GM18508 (cell line): ENCODE results near the gene ACTL6B.
"Not testable (repeated sequence)": the region's sequence is repeated elsewhere in the genome, so short reads cannot be mapped to it uniquely, and the experiment has no call there.

ENCODE experiments used
- ATAC-seq: cut with Tn5 transposase; IDR thresholded peaks from one replicate; pipeline ENCODE4 v1.9.1; 2021; ENCODE audit warnings: moderate number of reproducible peaks; ENCODE audit not compliant: insufficient read depth, unreplicated experiment

Gene ACTL6B

GRCh38 chr7:100655908-100656674, at the start of gene ACTL6B:
Gene ACTL6B (minus strand): TSS chr7:100656448. CDS start chr7:100656354, 94 bp downstream.
- no peak for ATAC-seq

GRCh38 chr7:100705320-100705752, 49.1 kb upstream of the ACTL6B start:
- peak; percentile 43 for ATAC-seq

DNA sequence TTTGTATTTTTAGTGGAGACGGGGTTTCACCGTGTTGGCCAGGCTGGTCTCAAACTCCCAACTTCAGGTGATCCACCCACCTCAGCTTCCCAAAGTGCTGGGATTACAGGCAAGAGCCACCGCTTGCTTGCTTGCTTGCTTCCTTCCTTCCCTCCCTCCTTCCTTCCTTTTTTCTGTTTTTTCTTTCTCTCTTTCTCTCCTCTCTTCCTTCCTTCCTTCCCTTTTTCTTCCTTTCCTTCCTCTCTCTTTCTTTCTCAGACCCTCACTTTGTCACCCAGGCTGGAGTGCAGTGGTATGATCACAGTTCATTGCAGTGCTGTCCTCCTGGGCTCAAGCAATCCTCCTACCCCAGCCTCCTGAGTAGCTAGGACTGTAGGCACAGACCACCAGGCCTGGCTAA, 44.8 kb upstream of the ACTL6B start:
- not testable (repeated sequence) for ATAC-seq

DNA sequence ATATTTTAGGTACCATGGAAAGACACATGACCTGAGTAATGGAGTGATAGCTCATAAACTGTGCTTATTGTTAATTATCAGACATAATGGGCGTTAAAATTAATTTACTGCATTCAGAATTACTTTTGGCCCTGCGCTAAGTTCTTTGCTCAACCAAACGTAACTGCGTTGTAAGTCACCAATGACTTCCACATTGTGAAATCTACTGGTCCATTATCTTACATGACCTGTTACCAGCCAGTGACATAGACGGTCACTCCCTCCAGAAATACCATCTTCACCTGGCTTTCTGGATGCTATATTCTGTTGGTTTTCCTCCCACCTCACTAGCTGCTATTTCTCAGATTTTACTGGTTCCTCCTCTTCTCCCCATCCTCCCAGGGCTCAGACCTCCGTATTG, 42.8 kb upstream of the ACTL6B start:
- ATAC-seq, result no peak

DNA sequence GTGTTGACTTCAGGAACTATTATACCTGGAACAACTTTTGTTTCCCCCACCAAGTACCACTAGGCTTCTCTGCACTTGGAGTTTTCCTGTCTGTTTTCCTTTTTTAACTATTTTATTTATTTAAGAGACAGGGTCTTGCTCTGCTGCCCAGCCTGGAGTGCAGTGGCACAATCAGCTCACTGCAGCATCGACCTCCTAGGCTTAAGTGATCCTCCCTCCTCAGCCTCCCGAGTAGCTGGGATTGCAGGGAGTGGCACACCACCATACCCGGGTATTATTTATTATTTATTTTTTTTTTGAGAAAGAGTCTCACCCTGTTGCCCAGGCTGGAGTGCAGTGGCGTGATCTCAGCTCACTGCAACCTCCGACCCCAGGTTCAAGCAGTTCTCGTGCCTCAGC, 39.9 kb upstream of the ACTL6B start:
- no peak for ATAC-seq

GRCh38 chr7:100694098-100694745, 38.0 kb upstream of the ACTL6B start, which contains the start of gene GIGYF1:
Gene GIGYF1 (minus strand): TSS chr7:100694250. CDS start chr7:100688238, 6,012 bp downstream.
- no peak for ATAC-seq

DNA sequence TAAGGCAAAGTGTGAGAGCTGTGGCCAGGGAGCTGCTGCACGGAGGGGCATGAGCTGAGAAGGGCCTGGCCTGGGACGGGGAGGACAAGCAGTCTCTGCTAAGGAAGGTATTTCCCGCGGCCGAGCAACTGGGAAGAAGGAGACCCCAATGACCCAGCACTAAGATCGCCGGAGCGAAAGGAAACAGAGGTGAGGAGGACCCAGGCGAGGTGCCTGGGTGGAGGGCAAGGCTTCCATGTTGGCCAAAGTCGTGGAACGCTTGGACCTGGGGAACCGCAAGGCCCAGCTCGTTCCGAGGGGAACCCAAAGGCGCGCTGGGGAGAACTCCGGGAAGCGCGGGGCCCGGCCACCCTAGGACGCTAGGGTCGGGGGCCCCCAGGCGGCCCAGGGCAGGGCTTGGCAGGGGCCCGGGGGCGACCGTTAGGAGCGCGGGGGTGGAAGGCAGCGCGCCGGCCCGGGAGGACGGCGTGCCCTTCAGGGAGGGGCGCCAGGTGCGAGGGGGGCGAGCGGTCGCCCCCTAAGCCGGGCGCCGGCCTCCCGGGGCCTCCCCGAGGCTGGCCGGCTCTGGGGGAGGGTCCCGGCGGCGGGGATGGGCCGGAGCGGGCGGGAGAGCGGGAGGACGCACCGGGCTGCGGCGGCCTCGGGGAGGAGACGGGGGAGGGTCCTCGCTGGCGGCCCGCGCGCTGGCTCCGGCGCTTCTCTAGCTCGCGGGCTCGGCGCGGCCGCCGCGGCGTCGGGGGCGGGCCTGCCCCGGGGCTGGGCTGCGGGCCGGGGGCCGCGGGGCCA, 37.3 kb upstream of the ACTL6B start:
- ATAC-seq, result no peak

GRCh38 chr7:100692578-100692961, 36.3 kb upstream of the ACTL6B start:
- ATAC-seq, result no peak

- no peak for ATAC-seq
Measured at GRCh38 chr7:100691676-100692577, 35.7 kb upstream of the ACTL6B start.

DNA sequence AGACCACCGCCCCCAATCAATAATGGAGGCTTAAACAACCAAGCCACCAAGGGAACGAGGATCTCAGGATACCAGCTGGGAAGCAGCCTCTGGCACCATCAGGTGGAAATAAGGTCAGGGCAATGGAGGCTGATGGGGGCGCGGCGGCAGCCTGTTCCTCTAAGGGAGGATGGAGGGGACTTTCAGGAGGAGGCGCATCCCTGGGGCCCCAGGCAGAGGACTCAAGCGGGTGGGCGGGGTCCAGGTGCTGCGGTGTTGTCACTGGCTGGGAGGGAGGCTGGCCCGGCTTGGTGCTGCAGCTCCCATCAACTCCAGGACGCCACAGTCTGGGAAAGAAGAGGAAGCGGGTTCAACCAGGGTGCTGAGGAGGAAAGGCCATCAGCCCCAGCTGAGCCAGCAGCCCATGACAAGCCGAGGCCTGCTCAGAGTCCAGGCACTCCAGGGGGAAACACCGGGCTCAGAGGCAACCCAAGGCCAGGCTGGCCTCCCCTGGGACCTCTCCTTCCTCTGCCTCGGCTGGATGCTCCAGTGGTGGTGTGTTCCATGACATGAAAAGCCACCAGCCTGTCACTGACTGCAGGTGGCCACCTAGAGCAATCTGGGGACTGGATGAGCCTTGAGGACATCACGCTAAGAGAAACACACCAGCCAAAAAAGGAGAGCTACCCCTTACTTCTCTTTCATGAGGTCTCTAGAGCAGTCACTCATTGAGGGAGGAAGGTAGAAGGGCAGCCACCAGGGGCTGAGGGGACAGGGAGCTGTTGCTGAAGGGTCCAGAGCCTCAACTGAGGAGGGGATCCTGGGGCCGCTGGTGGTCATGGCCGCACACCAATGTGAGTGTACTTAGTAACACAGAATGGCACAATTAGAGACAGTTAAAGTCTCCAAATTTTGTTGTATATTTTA, 33.2 kb upstream of the ACTL6B start:
- no peak for ATAC-seq

- no peak for ATAC-seq
Measured at GRCh38 chr7:100688326-100688860, 32.1 kb upstream of the ACTL6B start.

- ATAC-seq, result no peak
Measured at GRCh38 chr7:100687751-100688300, 31.6 kb upstream of the ACTL6B start.

DNA sequence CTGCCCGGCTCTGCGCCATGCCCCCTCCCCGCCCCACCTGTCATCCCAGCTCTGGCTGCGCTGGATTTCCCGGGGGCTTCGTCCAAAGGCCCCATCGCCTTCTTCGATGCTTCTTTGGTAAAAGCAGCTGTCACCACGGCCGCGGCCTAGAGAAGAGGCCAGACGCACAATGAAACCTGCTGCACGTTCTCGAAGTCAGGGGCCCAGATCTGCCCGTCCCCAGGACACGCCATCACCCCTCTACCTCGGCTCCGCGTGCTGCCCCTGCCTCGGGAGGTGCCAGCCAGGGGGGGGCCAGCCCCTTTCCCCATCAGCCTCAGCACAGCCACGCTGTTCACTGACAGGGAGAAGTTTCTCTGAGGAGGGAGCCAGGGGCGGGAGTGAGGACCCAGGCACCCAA, 31.0 kb upstream of the ACTL6B start:
- no peak for ATAC-seq

GRCh38 chr7:100686822-100687211, 30.6 kb upstream of the ACTL6B start:
- ATAC-seq, result no peak

DNA sequence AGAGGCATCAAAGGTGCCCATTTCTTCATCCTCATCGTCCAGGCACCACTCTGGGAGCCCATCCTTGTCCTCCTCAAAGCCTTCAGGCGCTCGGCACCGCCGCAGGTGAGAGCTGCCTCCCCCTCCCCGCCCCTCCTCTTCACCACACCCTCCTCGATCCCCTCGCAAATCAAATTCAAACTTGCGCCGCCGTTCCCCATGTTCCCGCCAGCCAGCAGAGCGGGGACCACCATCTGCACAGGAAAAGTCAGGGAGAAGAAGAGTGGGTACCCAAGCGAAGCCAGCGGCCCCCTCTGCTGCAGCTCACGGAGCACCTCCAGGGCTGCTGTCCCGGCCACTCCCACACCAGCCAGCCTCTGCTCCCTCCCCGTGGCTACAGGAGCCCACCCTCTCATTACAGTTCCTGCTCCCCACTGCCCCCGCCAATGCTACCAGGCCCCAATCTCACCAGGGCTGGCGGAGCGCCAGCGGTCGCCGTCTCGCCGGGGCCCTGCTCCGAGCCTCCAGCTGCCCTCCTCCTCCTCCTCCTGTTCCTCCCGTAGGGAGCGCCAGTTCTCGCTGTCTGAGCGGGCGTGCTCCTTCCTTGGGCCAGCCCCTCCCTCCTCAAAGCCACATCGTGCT, 30.1 kb upstream of the ACTL6B start:
- no peak for ATAC-seq

- ATAC-seq, result no peak
Measured at GRCh38 chr7:100685631-100686145, 29.4 kb upstream of the ACTL6B start.

- ATAC-seq, result no peak
Measured at GRCh38 chr7:100685049-100685605, 28.9 kb upstream of the ACTL6B start.
